HCT116 (cell line): ENCODE data around the gene FOXJ2. TPM values are rescaled to one million over a fixed set of nuclear protein-coding genes. Genes with fewer than 3 reads are reported as not detected.

Experiments used
- ATAC-seq: fragments of 200-7000 bp; cut with Tn5 transposase; 2 replicates; pipeline ENCODE4 v1.9.1; 2020; ENCODE audit warnings: mild to moderate bottlenecking, moderate library complexity
- BruUV-seq: library from RNA; stranded (reverse); fragments of 400-500 nt; replicated peaks from 2 replicates; lab custom pipeline; 2021; lab: Mats Ljungman, UMichigan
- CTCF ChIA-PET: fragments of 300-600 bp; sonication (Branson Sonifier 250); formaldehyde crosslinking; loops from one replicate; lab custom pipeline; 2021; ENCODE audit warnings: antibody characterized with exemption; lab: Charles Lee
- POLR2A ChIA-PET: fragments of 300-600, 350-600 bp; sonication (Branson Sonifier 250); formaldehyde crosslinking; loops from one replicate; lab custom pipeline; 2021; ENCODE audit warnings: antibody characterized with exemption; lab: Charles Lee
- RAD21 ChIA-PET, 2 experiments: fragments of 300-600 bp; sonication (Branson Sonifier 250); formaldehyde crosslinking; loops; one replicate each; lab custom pipeline; 2023; ENCODE audit warnings: low total read pairs in 2 of 2; ENCODE audit not compliant: uncharacterized antibody in 2 of 2, unreplicated experiment in 2 of 2, low non-redundant PET in 1 of 2; lab: Charles Lee
- DNase-seq: peaks from one replicate; pipeline ENCODE4 v3.0.0-alpha.2; 2010; ENCODE audit warnings: low read depth, low spot score
- H2AFZ ChIP-seq: fragments of 200-600 bp; shearing (Covaris generic), sonication (generic); 2 replicates; pipeline ENCODE4 v1.6.1; 2017; ENCODE audit warnings: low read depth, mixed run types, mixed read lengths, antibody characterized with exemption, low read length; ENCODE audit not compliant: poor library complexity, severe bottlenecking
- H3K27ac ChIP-seq: 2 replicates; pipeline ENCODE4 v1.5.1; 2012; ENCODE audit warnings: low read depth, low read length
- H3K27me3 ChIP-seq: fragments of 200-600 bp; sonication (generic); 2 replicates; pipeline ENCODE4 v1.6.1; 2016; ENCODE audit warnings: mixed run types, low read length, mixed read lengths; ENCODE audit not compliant: insufficient read depth
- H3K36me3 ChIP-seq, 2 experiments: fragments of 200-500 bp in 1 of 2; fragments of 200-600 bp in 1 of 2; sonication (Bioruptor generic) in 1 of 2; sonication (generic) in 1 of 2; 2 replicates each; pipeline versions ENCODE4 v1.5.1 to v1.6.1; 2014 to 2016; ENCODE audit warnings: low read length in 2 of 2, inconsistent platforms in 1 of 2, mixed read lengths in 1 of 2, mixed run types in 1 of 2; ENCODE audit not compliant: insufficient read depth in 2 of 2, control insufficient read depth in 1 of 2
- H3K4me1 ChIP-seq, 2 experiments: fragments of 200-600 bp in 1 of 2; sonication (generic) in 1 of 2; 2 replicates each; pipeline versions ENCODE4 v1.5.1 to v1.6.1; 2012 to 2017; ENCODE audit warnings: low read length in 2 of 2, inconsistent platforms in 1 of 2, mild to moderate bottlenecking in 1 of 2, mixed read lengths in 1 of 2, mixed run types in 1 of 2, moderate library complexity in 1 of 2; ENCODE audit not compliant: insufficient read depth in 2 of 2, control insufficient read depth in 1 of 2
- H3K4me2 ChIP-seq: fragments of 200-600 bp; sonication (generic); 2 replicates; pipeline ENCODE4 v1.6.1; 2017; ENCODE audit warnings: mixed run types, low read length, mixed read lengths
- H3K4me3 ChIP-seq, 2 experiments: fragments of 200-600 bp in 1 of 2; sonication (generic) in 1 of 2; replicated peaks in 1 of 2; 2 replicates each; pipeline ENCODE4 v1.5.1; 2011 to 2016; ENCODE audit warnings: low read length in 2 of 2, control low read depth in 1 of 2, low read depth in 1 of 2, mild to moderate bottlenecking in 1 of 2, mixed read lengths in 1 of 2, mixed run types in 1 of 2
- H3K79me2 ChIP-seq: fragments of 200-600 bp; sonication (generic); 2 replicates; pipeline ENCODE4 v1.6.1; 2017; ENCODE audit warnings: mild to moderate bottlenecking, mixed run types, low read length, moderate library complexity, mixed read lengths; ENCODE audit not compliant: insufficient read depth
- H3K9ac ChIP-seq: fragments of 200-600 bp; sonication (generic); 2 replicates; pipeline ENCODE4 v1.6.1; 2016; ENCODE audit warnings: low read length, mixed read lengths
- H3K9me2 ChIP-seq: fragments of 200-600 bp; sonication (generic), shearing (Covaris generic); 2 replicates; pipeline ENCODE4 v1.6.1; 2017; ENCODE audit warnings: mixed run types, mild to moderate bottlenecking, moderate library complexity; ENCODE audit not compliant: insufficient read depth
- H3K9me3 ChIP-seq, 2 experiments: fragments of 200-500 bp in 1 of 2; fragments of 200-600 bp in 1 of 2; sonication (Bioruptor generic) in 1 of 2; sonication (generic) in 1 of 2; 2 replicates each; pipeline ENCODE4 v1.6.1; 2014 to 2017; ENCODE audit warnings: low read length in 2 of 2, mixed read lengths in 2 of 2, inconsistent platforms in 1 of 2, low read depth in 1 of 2, mild to moderate bottlenecking in 1 of 2, mixed run types in 1 of 2, moderate library complexity in 1 of 2; ENCODE audit not compliant: control insufficient read depth in 1 of 2, insufficient read depth in 1 of 2
- H4K20me1 ChIP-seq: fragments of 200-600 bp; sonication (generic), shearing (Covaris generic); 2 replicates; pipeline ENCODE4 v1.6.1; 2017; ENCODE audit warnings: mixed run types, mild to moderate bottlenecking, moderate library complexity; ENCODE audit not compliant: insufficient read depth
- CEBPB ChIP-seq: IDR thresholded peaks from 2 replicates; pipeline ENCODE4 v1.6.1; 2012; ENCODE audit warnings: low read depth
- EGR1 ChIP-seq: IDR thresholded peaks from 2 replicates; pipeline ENCODE4 v1.6.1; 2012; ENCODE audit warnings: low read depth
- ELF1 ChIP-seq: IDR thresholded peaks from 2 replicates; pipeline ENCODE4 v1.6.1; 2012; ENCODE audit warnings: low read depth, borderline replicate concordance
- EZH2phosphoT487 ChIP-seq: fragments of 200-600 bp; IDR thresholded peaks from 2 replicates; pipeline ENCODE4 v1.6.1; 2018; ENCODE audit warnings: antibody characterized with exemption, borderline replicate concordance
- JUND ChIP-seq: IDR thresholded peaks from 2 replicates; pipeline ENCODE4 v1.6.1; 2012
- POLR2A ChIP-seq: IDR thresholded peaks from 2 replicates; pipeline ENCODE4 v1.7.0; 2011; ENCODE audit warnings: borderline replicate concordance; ENCODE audit not compliant: insufficient read depth, insufficient read length; ENCODE audit errors: extremely low read depth
- RAD21 ChIP-seq: IDR thresholded peaks from 2 replicates; pipeline ENCODE4 v1.6.1; 2012; ENCODE audit warnings: low read depth, mild to moderate bottlenecking
- SIN3A ChIP-seq: IDR thresholded peaks from 2 replicates; pipeline ENCODE4 v1.6.1; 2012; ENCODE audit warnings: low read depth
- SP1 ChIP-seq: IDR thresholded peaks from 2 replicates; pipeline ENCODE4 v1.6.1; 2012; ENCODE audit warnings: low read depth
- SRF ChIP-seq: IDR thresholded peaks from 2 replicates; pipeline ENCODE4 v1.6.1; 2012; ENCODE audit warnings: low read depth
- ZFX ChIP-seq: fragments of 450-650 bp; IDR thresholded peaks from 2 replicates; pipeline ENCODE4 v1.6.1; 2017
- ZNF274 ChIP-seq: fragments of 200-500 bp; sonication (Bioruptor generic); IDR thresholded peaks from 2 replicates; pipeline ENCODE4 v1.6.1; 2014; ENCODE audit warnings: mild to moderate bottlenecking, low read depth, low read length, inconsistent platforms
- intact Hi-C: fragments of 100-400 bp; cut with micrococcal nuclease; formaldehyde crosslinking; loops from 2 replicates; pipeline ENCODE4 v1.10.0; 2022
- total RNA-seq: library from RNA; stranded (reverse); gene quantifications from one replicate; pipeline ENCODE4 v1.2.1, GENCODE V29; 2021; ENCODE audit not compliant: unreplicated experiment
- TF ChIP-seq, protein P1 (sequence below): IDR thresholded peaks from 2 replicates; pipeline ENCODE4 v1.6.1; 2012; ENCODE audit warnings: low read depth
- TF ChIP-seq, protein P2 (sequence below): IDR thresholded peaks from 2 replicates; pipeline ENCODE4 v1.6.1; 2012
- TF ChIP-seq, protein P3 (sequence below): IDR thresholded peaks from 2 replicates; pipeline ENCODE4 v1.6.1; 2011; ENCODE audit warnings: mild to moderate bottlenecking, low read length, moderate library complexity; ENCODE audit not compliant: insufficient replicate concordance; ENCODE audit errors: extremely low read depth
- TF ChIP-seq, protein P4 (sequence below), 3 experiments: fragments of 200-600 bp in 1 of 3; sonication (generic) in 1 of 3; IDR thresholded peaks in 2 of 3; conservative IDR thresholded peaks in 1 of 3; 2 replicates each; pipeline ENCODE4 v1.5.1; 2012 to 2017; ENCODE audit warnings: low read depth in 2 of 3, low read length in 2 of 3, antibody characterized with exemption in 1 of 3, borderline replicate concordance in 1 of 3, control low read depth in 1 of 3, mild to moderate bottlenecking in 1 of 3, mixed read lengths in 1 of 3, mixed run types in 1 of 3, moderate library complexity in 1 of 3; ENCODE audit not compliant: insufficient read depth in 1 of 3
- TF ChIP-seq, protein P5 (sequence below): IDR thresholded peaks from 2 replicates; pipeline ENCODE4 v1.6.1; 2012

Gene FOXJ2
- total RNA-seq, 1 experiment from 2014 or later = 20.3 TPM

DNA sequence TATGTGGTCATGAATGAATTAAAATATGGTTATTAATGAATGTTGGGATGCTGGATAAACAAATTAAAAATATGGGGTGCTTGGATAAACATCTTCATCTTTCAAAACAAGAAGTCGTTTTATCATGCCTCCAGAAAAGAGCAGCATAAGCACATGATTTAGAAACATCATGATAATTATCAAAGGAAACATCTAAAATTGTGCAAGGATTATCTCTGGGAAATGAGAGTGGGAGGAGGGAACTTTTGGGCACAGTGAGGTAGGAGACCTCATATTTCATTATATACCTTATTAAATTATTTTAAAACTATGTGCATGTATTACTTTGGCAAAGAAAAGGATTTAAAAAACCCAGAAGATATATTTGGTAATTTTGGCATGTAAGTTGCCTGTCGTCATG lies 24.8 kb downstream of the FOXJ2 start:
- DNase-seq = no peak
- peaks cover 4 to 5% of the 10 kb centered on the region in 2 experiments; a peak in 2 of 4 replicates for H3K36me3 ChIP-seq
- H3K4me2 ChIP-seq = no peak overlapping the region
- no peak for ATAC-seq
- H3K79me2 ChIP-seq = no peaks in the 10 kb centered on the region
- no peaks in the 10 kb centered on the region for H3K9me3 ChIP-seq
- no peak overlapping the region for H3K4me3 ChIP-seq
- ChIA-PET CTCF (interaction anchor here (1.9 kb wide), 1 partner anchor 12 kb away, joined by 5 read pairs; no protein-coding TSS in a partner anchor), RAD21 (no interaction called here), POLR2A (no interaction called here)
- H3K27me3 ChIP-seq = no peaks in the 10 kb centered on the region
- TF ChIP-seq CEBPB = no peak
- no peak for TF ChIP-seq JUND
- TF ChIP-seq, protein P1, sequence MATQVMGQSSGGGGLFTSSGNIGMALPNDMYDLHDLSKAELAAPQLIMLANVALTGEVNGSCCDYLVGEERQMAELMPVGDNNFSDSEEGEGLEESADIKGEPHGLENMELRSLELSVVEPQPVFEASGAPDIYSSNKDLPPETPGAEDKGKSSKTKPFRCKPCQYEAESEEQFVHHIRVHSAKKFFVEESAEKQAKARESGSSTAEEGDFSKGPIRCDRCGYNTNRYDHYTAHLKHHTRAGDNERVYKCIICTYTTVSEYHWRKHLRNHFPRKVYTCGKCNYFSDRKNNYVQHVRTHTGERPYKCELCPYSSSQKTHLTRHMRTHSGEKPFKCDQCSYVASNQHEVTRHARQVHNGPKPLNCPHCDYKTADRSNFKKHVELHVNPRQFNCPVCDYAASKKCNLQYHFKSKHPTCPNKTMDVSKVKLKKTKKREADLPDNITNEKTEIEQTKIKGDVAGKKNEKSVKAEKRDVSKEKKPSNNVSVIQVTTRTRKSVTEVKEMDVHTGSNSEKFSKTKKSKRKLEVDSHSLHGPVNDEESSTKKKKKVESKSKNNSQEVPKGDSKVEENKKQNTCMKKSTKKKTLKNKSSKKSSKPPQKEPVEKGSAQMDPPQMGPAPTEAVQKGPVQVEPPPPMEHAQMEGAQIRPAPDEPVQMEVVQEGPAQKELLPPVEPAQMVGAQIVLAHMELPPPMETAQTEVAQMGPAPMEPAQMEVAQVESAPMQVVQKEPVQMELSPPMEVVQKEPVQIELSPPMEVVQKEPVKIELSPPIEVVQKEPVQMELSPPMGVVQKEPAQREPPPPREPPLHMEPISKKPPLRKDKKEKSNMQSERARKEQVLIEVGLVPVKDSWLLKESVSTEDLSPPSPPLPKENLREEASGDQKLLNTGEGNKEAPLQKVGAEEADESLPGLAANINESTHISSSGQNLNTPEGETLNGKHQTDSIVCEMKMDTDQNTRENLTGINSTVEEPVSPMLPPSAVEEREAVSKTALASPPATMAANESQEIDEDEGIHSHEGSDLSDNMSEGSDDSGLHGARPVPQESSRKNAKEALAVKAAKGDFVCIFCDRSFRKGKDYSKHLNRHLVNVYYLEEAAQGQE = no peak
- TF ChIP-seq ZFX = no peak
- TF ChIP-seq, protein P2, sequence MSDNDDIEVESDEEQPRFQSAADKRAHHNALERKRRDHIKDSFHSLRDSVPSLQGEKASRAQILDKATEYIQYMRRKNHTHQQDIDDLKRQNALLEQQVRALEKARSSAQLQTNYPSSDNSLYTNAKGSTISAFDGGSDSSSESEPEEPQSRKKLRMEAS = no peak
- TF ChIP-seq, protein P3, sequence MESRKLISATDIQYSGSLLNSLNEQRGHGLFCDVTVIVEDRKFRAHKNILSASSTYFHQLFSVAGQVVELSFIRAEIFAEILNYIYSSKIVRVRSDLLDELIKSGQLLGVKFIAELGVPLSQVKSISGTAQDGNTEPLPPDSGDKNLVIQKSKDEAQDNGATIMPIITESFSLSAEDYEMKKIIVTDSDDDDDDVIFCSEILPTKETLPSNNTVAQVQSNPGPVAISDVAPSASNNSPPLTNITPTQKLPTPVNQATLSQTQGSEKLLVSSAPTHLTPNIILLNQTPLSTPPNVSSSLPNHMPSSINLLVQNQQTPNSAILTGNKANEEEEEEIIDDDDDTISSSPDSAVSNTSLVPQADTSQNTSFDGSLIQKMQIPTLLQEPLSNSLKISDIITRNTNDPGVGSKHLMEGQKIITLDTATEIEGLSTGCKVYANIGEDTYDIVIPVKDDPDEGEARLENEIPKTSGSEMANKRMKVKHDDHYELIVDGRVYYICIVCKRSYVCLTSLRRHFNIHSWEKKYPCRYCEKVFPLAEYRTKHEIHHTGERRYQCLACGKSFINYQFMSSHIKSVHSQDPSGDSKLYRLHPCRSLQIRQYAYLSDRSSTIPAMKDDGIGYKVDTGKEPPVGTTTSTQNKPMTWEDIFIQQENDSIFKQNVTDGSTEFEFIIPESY = no peak
- no peak for TF ChIP-seq ZNF274
- TF ChIP-seq POLR2A = no peak
- TF ChIP-seq SP1 = no peak
- no peak for TF ChIP-seq EZH2phosphoT487
- TF ChIP-seq, protein P4, sequence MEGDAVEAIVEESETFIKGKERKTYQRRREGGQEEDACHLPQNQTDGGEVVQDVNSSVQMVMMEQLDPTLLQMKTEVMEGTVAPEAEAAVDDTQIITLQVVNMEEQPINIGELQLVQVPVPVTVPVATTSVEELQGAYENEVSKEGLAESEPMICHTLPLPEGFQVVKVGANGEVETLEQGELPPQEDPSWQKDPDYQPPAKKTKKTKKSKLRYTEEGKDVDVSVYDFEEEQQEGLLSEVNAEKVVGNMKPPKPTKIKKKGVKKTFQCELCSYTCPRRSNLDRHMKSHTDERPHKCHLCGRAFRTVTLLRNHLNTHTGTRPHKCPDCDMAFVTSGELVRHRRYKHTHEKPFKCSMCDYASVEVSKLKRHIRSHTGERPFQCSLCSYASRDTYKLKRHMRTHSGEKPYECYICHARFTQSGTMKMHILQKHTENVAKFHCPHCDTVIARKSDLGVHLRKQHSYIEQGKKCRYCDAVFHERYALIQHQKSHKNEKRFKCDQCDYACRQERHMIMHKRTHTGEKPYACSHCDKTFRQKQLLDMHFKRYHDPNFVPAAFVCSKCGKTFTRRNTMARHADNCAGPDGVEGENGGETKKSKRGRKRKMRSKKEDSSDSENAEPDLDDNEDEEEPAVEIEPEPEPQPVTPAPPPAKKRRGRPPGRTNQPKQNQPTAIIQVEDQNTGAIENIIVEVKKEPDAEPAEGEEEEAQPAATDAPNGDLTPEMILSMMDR (IDR thresholded peaks at IDR 0.05 in 2 of 3, conservative IDR thresholded peaks at IDR 0.05 in 1 of 3; ENCODE audit: borderline replicate concordance in 1 of 3, insufficient read depth in 1 of 3, low read depth in 2 of 3, low read length in 2 of 3) = no peak
- TF ChIP-seq, protein P5, sequence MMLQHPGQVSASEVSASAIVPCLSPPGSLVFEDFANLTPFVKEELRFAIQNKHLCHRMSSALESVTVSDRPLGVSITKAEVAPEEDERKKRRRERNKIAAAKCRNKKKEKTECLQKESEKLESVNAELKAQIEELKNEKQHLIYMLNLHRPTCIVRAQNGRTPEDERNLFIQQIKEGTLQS = no peak
- no peak for TF ChIP-seq EGR1
- TF ChIP-seq SIN3A = no peak
- no peak for TF ChIP-seq ELF1
- TF ChIP-seq SRF = no peak
- TF ChIP-seq RAD21 = no peak
- no peak overlapping the region for H3K27ac ChIP-seq
- H2AFZ ChIP-seq = no peak overlapping the region
- no TSS peak for BruUV-seq
- no peaks in the 10 kb centered on the region for H3K9me2 ChIP-seq
- H3K9ac ChIP-seq = no peak overlapping the region
- intact Hi-C loops = no loop called here
- H4K20me1 ChIP-seq = no peaks in the 10 kb centered on the region
- H3K4me1 ChIP-seq = no peaks in the 10 kb centered on the region
